Fibroblast of lung (primary cell): ENCODE results near the gene APMAP. TPM values are rescaled to one million over a fixed set of nuclear protein-coding genes. Genes with fewer than 3 reads are reported as not detected.

Experiments used
- DNase-seq, 2 donors: peaks; one replicate each; pipeline versions ENCODE4 v3.0.0 to v3.0.0-alpha.2; 2010; ENCODE audit warnings: low read depth in 2 of 2
- H2AFZ ChIP-seq: 2 replicates; pipeline ENCODE4 v1.5.1; 2012; ENCODE audit warnings: low read length, control low read depth, inconsistent platforms
- H3K27ac ChIP-seq: 2 replicates; pipeline ENCODE4 v1.5.1; 2011; ENCODE audit warnings: low read length, control low read depth; ENCODE audit not compliant: insufficient read depth
- H3K27me3 ChIP-seq: 2 replicates; pipeline ENCODE4 v1.5.1; 2011; ENCODE audit warnings: mild to moderate bottlenecking, low read length; ENCODE audit not compliant: control insufficient read depth, insufficient read depth
- H3K36me3 ChIP-seq: 2 replicates; pipeline ENCODE4 v1.5.1; 2011; ENCODE audit warnings: low read length; ENCODE audit not compliant: control insufficient read depth, insufficient read depth
- H3K4me1 ChIP-seq: 2 replicates; pipeline ENCODE4 v1.5.1; 2011; ENCODE audit warnings: low read length; ENCODE audit not compliant: control insufficient read depth, insufficient read depth; ENCODE audit errors: extremely low read depth
- H3K4me2 ChIP-seq: 2 replicates; pipeline ENCODE4 v1.5.1; 2011; ENCODE audit warnings: low read length, control low read depth; ENCODE audit not compliant: insufficient read depth; ENCODE audit errors: extremely low read depth
- H3K4me3 ChIP-seq, 4 experiments: fragments of 200-600 bp in 1 of 4; sonication (generic) in 1 of 4; replicated peaks in 1 of 4; 2 replicates each; pipeline ENCODE4 v1.5.1; 2011 to 2016; ENCODE audit warnings: low read length in 4 of 4, low read depth in 3 of 4, mild to moderate bottlenecking in 3 of 4, control low read depth in 2 of 4, inconsistent platforms in 1 of 4, mixed read lengths in 1 of 4; ENCODE audit not compliant: insufficient read depth in 1 of 4; ENCODE audit errors: control extremely low read depth in 1 of 4
- H3K79me2 ChIP-seq: 2 replicates; pipeline ENCODE4 v1.5.1; 2012; ENCODE audit warnings: mild to moderate bottlenecking, low read length, inconsistent platforms; ENCODE audit not compliant: control insufficient read depth, insufficient read depth
- H3K9ac ChIP-seq: 2 replicates; pipeline ENCODE4 v1.5.1; 2011; ENCODE audit warnings: mild to moderate bottlenecking, low read length, control low read depth; ENCODE audit not compliant: insufficient read depth
- H3K9me3 ChIP-seq: 2 replicates; pipeline ENCODE4 v1.5.1; 2012; ENCODE audit warnings: low read depth, low read length; ENCODE audit not compliant: control insufficient read depth, insufficient read depth
- H4K20me1 ChIP-seq: 2 replicates; pipeline ENCODE4 v1.5.1; 2011; ENCODE audit warnings: low read length; ENCODE audit not compliant: control insufficient read depth, insufficient read depth; ENCODE audit errors: extremely low read depth
- EZH2 ChIP-seq: IDR thresholded peaks from 2 replicates; pipeline ENCODE4 v1.5.1; 2012; ENCODE audit warnings: low read length, control low read depth, mild to moderate bottlenecking; ENCODE audit errors: missing control alignments
- polyA plus RNA-seq, 2 donors: library from polyadenylated mRNA; depleted of rRNA in 1 of 2; stranded (reverse) in 1 of 2; unstranded in 1 of 2; fragments of >200 nt; gene quantifications; 2 replicates each; pipeline ENCODE4 v1.2.1, GENCODE V29; 2011 to 2012; ENCODE audit warnings: missing spikeins in 1 of 2
- total RNA-seq: library from RNA; depleted of rRNA; stranded (reverse); fragments of >200 nt; gene quantifications from 2 replicates; pipeline ENCODE4 v1.2.1, GENCODE V29; 2014
- TF ChIP-seq, protein P1 (sequence below), 2 donors: IDR thresholded peaks in 1 of 2; conservative IDR thresholded peaks in 1 of 2; 1 replicate in 1 of 2; 2 replicates in 1 of 2; pipeline ENCODE4 v1.5.1; 2011 to 2012; ENCODE audit warnings: low read length in 2 of 2, control low read depth in 1 of 2, inconsistent platforms in 1 of 2, low read depth in 1 of 2, mild to moderate bottlenecking in 1 of 2

APMAP gene
- total and polyA plus RNA-seq, 2 donors (not counting 1 experiment from before 2014, with no cell fraction given), result 72.5 to 104 TPM

- DNase-seq, result no peak
- no peak overlapping the region for H3K27ac ChIP-seq
- no peaks in the 10 kb centered on the region for H3K36me3 ChIP-seq
- TF ChIP-seq, protein P1, sequence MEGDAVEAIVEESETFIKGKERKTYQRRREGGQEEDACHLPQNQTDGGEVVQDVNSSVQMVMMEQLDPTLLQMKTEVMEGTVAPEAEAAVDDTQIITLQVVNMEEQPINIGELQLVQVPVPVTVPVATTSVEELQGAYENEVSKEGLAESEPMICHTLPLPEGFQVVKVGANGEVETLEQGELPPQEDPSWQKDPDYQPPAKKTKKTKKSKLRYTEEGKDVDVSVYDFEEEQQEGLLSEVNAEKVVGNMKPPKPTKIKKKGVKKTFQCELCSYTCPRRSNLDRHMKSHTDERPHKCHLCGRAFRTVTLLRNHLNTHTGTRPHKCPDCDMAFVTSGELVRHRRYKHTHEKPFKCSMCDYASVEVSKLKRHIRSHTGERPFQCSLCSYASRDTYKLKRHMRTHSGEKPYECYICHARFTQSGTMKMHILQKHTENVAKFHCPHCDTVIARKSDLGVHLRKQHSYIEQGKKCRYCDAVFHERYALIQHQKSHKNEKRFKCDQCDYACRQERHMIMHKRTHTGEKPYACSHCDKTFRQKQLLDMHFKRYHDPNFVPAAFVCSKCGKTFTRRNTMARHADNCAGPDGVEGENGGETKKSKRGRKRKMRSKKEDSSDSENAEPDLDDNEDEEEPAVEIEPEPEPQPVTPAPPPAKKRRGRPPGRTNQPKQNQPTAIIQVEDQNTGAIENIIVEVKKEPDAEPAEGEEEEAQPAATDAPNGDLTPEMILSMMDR (conservative IDR thresholded peaks at IDR 0.05 in 1 of 2, IDR thresholded peaks at IDR 0.05 in 1 of 2; ENCODE audit: low read depth in 1 of 2, low read length in 2 of 2), result no peak
- TF ChIP-seq EZH2, result peak; percentile 52
- H3K9ac ChIP-seq, result no peak overlapping the region
- no peak overlapping the region for H3K4me2 ChIP-seq
- H3K79me2 ChIP-seq, result no peaks in the 10 kb centered on the region
- H3K9me3 ChIP-seq, result no peaks in the 10 kb centered on the region
- peaks cover 14% of the 10 kb centered on the region for H3K27me3 ChIP-seq
- H2AFZ ChIP-seq, result no peak overlapping the region
- H3K4me3 ChIP-seq, result no peak overlapping the region
- no peaks in the 10 kb centered on the region for H4K20me1 ChIP-seq
- H3K4me1 ChIP-seq, result peaks cover 4% of the 10 kb centered on the region
These were observed 5.6 kb upstream of the APMAP start for GRCh38 chr20:24998121-24998520.

DNA sequence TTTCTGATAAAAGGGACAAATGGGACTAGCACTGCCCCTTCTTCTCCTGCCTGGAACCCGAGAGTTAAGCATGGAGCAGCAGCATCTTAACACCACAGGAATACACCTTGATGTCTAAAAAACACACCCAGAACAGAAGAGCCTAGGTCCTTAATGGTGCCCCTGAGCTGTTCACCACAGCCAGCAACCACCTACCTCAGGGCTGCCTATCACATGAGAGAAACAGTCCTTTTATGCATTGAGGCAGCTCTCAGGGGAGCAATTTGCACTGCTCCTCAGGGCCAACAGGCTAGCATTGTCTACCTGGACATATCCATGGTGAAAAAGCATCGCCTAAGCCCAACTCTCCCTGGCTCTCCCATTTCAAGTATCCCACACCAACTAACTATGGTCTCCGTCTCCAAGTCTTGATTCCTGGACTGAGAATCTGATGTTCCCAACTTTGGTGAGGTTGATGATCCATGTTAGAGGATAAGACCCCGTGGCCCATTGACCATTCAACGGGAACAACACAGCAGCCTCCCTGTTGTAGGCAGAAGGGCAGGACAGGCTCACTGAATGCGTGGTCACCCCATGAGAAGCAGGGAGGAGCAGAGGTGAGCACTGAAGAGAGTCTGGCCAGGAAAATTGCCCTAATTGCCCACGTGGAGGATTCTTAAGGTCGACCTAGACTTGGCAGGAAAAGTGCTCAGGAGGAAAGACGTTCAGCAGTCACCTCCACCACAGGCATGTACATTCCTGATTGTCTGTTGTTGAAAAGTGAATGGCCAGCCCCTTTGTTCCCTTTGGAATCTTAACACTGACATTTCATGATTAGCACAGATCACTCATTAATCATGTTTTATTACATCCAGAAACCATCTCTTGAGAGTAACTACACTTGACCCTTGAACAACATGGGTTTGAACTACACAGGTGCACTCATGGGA, 4.2 kb upstream of the APMAP start:
- no peak for DNase-seq
- H3K9me3 ChIP-seq, result no peaks in the 10 kb centered on the region
- H4K20me1 ChIP-seq, result no peaks in the 10 kb centered on the region
- peaks cover 4% of the 10 kb centered on the region for H3K4me1 ChIP-seq
- no peak overlapping the region for H3K4me3 ChIP-seq
- H3K9ac ChIP-seq, result no peak overlapping the region
- H3K4me2 ChIP-seq, result no peak overlapping the region
- H3K27me3 ChIP-seq, result peaks cover 14% of the 10 kb centered on the region
- no peaks in the 10 kb centered on the region for H3K36me3 ChIP-seq
- TF ChIP-seq, protein P1 (conservative IDR thresholded peaks at IDR 0.05 in 1 of 2, IDR thresholded peaks at IDR 0.05 in 1 of 2; ENCODE audit: low read depth in 1 of 2, low read length in 2 of 2), result no peak
- no peak for TF ChIP-seq EZH2
- no peak overlapping the region for H2AFZ ChIP-seq
- peaks cover 2% of the 10 kb centered on the region for H3K79me2 ChIP-seq
- H3K27ac ChIP-seq, result no peak overlapping the region

DNA sequence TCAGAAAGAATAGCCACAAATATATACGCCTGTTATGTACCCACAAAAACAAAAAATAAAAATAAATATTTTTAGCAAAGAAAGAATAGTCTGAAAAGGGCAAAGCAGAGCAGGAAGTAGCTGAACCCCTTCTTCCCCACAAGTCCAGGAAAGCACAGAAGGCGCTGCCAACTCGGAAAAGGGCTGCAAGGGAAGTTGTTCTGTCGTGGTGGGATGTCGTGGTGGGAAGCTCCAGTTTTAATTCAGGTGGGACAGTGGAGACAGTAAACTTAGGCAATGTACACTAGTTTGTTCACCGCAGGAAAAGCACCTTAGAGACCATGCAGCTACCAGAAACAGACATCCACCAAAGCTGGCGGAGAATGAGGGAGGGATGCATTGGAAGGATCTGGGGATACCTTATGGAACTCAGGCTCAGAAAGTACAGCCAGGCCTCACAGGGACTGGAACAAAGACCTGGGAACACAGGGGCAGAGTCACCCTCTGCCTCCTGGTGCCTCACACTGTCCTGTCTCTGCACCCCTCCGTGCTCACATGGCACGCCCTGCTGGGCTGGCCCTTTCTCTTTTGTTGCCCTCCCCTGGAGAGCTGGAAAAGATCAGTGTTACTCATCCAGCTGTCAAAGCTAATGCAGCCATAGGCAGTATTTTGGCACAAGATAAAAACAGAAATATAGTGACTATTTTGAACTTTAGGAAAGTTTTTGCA, 3.3 kb upstream of the APMAP start:
- Histone ChIP-seq H3K9ac (no peak overlapping the region), H3K9me3 (no peaks in the 10 kb centered on the region), H4K20me1 (no peaks in the 10 kb centered on the region), H3K36me3 (no peaks in the 10 kb centered on the region), H3K27ac (no peak overlapping the region), H3K79me2 (peaks cover 8% of the 10 kb centered on the region), H3K27me3 (peaks cover 14% of the 10 kb centered on the region), H3K4me2 (no peak overlapping the region), H2AFZ (no peak overlapping the region), H3K4me1 (peaks cover 4% of the 10 kb centered on the region), H3K4me3 (no peak overlapping the region)
- TF ChIP-seq EZH2, result no peak
- TF ChIP-seq, protein P1 (conservative IDR thresholded peaks at IDR 0.05 in 1 of 2, IDR thresholded peaks at IDR 0.05 in 1 of 2; ENCODE audit: low read depth in 1 of 2, low read length in 2 of 2), result no peak
- DNase-seq, result no peak
